Measurements from ENCODE around the gene CCDC148. TPM values are rescaled to one million over a fixed set of nuclear protein-coding genes. Genes with fewer than 3 reads are reported as not detected.

The CCDC148 gene
- total and polyA plus RNA-seq, 2 donors: 0.55 to 1.1 TPM

DNA sequence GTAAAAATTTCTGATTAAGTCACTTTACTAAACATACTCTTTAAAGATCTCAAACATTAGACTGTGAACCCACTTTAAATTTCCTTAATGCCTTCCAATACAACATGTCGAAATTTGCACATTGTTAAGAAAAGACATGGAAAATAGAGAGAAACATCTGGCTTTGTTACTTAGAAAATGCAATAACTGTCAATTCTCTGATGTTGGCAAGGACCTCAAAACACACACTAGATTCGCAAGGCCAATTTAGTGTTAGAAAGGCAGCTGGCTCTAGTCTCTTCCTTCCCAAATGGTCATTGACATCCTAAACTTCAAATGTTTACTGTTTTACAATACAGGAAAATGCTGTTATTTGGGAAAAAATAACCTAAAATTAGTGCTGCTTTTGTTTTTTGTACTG is 244.3 kb downstream of the CCDC148 start:
- H3K27ac ChIP-seq (ENCODE audit: low read depth in 1 of 2, low read length in 1 of 2): no peak overlapping the region
- DNase-seq (ENCODE audit: low read depth in 6 of 9, low spot score in 9 of 9): no peak
- H3K4me3 ChIP-seq (ENCODE audit: low read length in 2 of 2): no peak overlapping the region
- H3K36me3 ChIP-seq (ENCODE audit: control insufficient read depth in 2 of 2, insufficient read depth in 2 of 2, low read length in 1 of 2): no peaks in the 10 kb centered on the region
- no peaks in the 10 kb centered on the region for H3K9me3 ChIP-seq (ENCODE audit: control insufficient read depth in 2 of 2, insufficient read depth in 1 of 2, low read length in 1 of 2)
- H3K27me3 ChIP-seq (ENCODE audit: control insufficient read depth in 2 of 2, insufficient read depth in 1 of 2, low read length in 1 of 2): no peaks in the 10 kb centered on the region
- 92% methylated on average over 2 of the region's 2 CpGs for WGBS
- no peaks in the 10 kb centered on the region for H3K4me1 ChIP-seq (ENCODE audit: control insufficient read depth in 2 of 2, insufficient read depth in 2 of 2, low read length in 2 of 2)

DNA sequence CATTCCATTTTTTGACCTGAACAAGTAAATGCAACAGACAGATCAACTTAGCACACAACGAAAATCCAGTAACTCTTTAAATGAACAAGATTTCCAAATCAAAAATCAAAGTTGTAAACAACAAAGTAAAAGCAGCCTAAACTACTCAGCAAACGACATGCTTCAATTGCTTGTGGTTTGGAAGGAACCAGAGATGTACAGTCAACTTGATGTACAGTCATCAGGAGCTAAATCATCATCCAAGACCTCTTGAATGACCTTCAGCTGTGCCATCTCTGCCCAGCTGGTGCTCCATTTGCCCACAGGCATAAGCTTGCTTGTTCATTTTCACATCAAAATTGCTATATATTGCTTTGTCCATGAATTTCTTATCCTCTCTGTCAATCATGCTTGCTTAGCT is 245.1 kb downstream of the CCDC148 start:
- Histone ChIP-seq H3K9me3 (ENCODE audit: control insufficient read depth in 2 of 2, insufficient read depth in 1 of 2, low read length in 1 of 2) (no peaks in the 10 kb centered on the region), H3K27me3 (ENCODE audit: control insufficient read depth in 2 of 2, insufficient read depth in 1 of 2, low read length in 1 of 2) (no peaks in the 10 kb centered on the region), H3K27ac (ENCODE audit: low read depth in 1 of 2, low read length in 1 of 2) (no peak overlapping the region), H3K4me1 (ENCODE audit: control insufficient read depth in 2 of 2, insufficient read depth in 2 of 2, low read length in 2 of 2) (no peaks in the 10 kb centered on the region), H3K4me3 (ENCODE audit: low read length in 2 of 2) (no peak overlapping the region), H3K36me3 (ENCODE audit: control insufficient read depth in 2 of 2, insufficient read depth in 2 of 2, low read length in 1 of 2) (no peaks in the 10 kb centered on the region)
- 77% methylated on average over 2 of the region's 2 CpGs for WGBS
- no peak for DNase-seq (ENCODE audit: low read depth in 6 of 9, low spot score in 9 of 9)

- no peaks in the 10 kb centered on the region for H3K9me3 ChIP-seq (ENCODE audit: control insufficient read depth in 2 of 2, insufficient read depth in 1 of 2, low read length in 1 of 2)
- WGBS: 97% methylated on average over 1 of the region's 1 CpG
- no peak overlapping the region for H3K4me3 ChIP-seq (ENCODE audit: low read length in 2 of 2)
- H3K27ac ChIP-seq (ENCODE audit: low read depth in 1 of 2, low read length in 1 of 2): no peak overlapping the region
- no peaks in the 10 kb centered on the region for H3K27me3 ChIP-seq (ENCODE audit: control insufficient read depth in 2 of 2, insufficient read depth in 1 of 2, low read length in 1 of 2)
- H3K36me3 ChIP-seq (ENCODE audit: control insufficient read depth in 2 of 2, insufficient read depth in 2 of 2, low read length in 1 of 2): no peaks in the 10 kb centered on the region
- no peak for DNase-seq (ENCODE audit: low read depth in 6 of 9, low spot score in 9 of 9)
- H3K4me1 ChIP-seq (ENCODE audit: control insufficient read depth in 2 of 2, insufficient read depth in 2 of 2, low read length in 2 of 2): no peaks in the 10 kb centered on the region
Observed at GRCh38 chr2:158207354-158207753, 249.2 kb downstream of the CCDC148 start.

GRCh38 chr2:158205215-158205614 is 251.3 kb downstream of the CCDC148 start:
- Histone ChIP-seq H3K36me3 (ENCODE audit: control insufficient read depth in 2 of 2, insufficient read depth in 2 of 2, low read length in 1 of 2) (no peaks in the 10 kb centered on the region), H3K4me1 (ENCODE audit: control insufficient read depth in 2 of 2, insufficient read depth in 2 of 2, low read length in 2 of 2) (no peaks in the 10 kb centered on the region), H3K4me3 (ENCODE audit: low read length in 2 of 2) (no peak overlapping the region), H3K9me3 (ENCODE audit: control insufficient read depth in 2 of 2, insufficient read depth in 1 of 2, low read length in 1 of 2) (no peaks in the 10 kb centered on the region), H3K27me3 (ENCODE audit: control insufficient read depth in 2 of 2, insufficient read depth in 1 of 2, low read length in 1 of 2) (no peaks in the 10 kb centered on the region), H3K27ac (ENCODE audit: low read depth in 1 of 2, low read length in 1 of 2) (no peak overlapping the region)
- no peak for DNase-seq (ENCODE audit: low read depth in 6 of 9, low spot score in 9 of 9)
- WGBS: 94% methylated on average over 1 of the region's 1 CpG

- Histone ChIP-seq H3K27ac (ENCODE audit: low read depth in 1 of 2, low read length in 1 of 2) (no peak overlapping the region), H3K4me3 (ENCODE audit: low read length in 2 of 2) (no peak overlapping the region), H3K4me1 (ENCODE audit: control insufficient read depth in 2 of 2, insufficient read depth in 2 of 2, low read length in 2 of 2) (no peaks in the 10 kb centered on the region), H3K9me3 (ENCODE audit: control insufficient read depth in 2 of 2, insufficient read depth in 1 of 2, low read length in 1 of 2) (no peaks in the 10 kb centered on the region), H3K36me3 (ENCODE audit: control insufficient read depth in 2 of 2, insufficient read depth in 2 of 2, low read length in 1 of 2) (no peaks in the 10 kb centered on the region), H3K27me3 (ENCODE audit: control insufficient read depth in 2 of 2, insufficient read depth in 1 of 2, low read length in 1 of 2) (no peaks in the 10 kb centered on the region)
- no peak for DNase-seq (ENCODE audit: low read depth in 6 of 9, low spot score in 9 of 9)
- 100% methylated on average over 1 of the region's 1 CpG for WGBS
Observed at GRCh38 chr2:158204741-158205165, 251.8 kb downstream of the CCDC148 start.

DNA sequence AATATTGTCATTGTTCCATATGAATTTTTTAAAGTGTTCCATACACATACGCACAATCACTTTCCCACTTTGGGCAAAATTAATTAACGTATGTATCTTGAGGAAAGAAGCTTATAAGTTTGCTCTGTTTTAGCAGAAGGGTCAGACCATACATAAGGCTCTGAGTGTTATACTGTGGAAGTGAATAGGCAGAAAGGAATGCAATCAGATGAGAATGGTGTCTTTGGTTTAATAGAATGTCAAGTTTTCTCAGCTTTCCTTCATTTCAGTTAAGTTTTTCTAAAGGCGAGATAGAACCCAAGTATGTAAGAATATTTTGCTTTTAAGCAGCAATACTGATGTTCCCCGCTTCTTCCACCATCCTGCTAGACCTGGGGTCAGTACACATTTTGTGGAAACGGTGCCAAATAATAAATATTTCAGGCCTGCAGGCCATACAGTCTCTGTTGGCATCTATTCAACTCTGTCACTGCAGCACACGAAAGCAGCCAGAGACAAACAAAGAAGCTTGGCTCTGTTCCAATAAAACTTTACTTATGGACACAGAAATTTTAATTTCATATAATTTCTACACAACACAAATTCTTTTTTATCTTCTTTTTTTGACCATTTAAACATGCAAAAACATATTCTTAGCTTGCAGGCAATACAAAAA is 254.3 kb downstream of the CCDC148 start:
- 86% methylated on average over 6 of the region's 6 CpGs for WGBS
- no peak for DNase-seq (ENCODE audit: low read depth in 6 of 9, low spot score in 9 of 9)
- no peak overlapping the region for H3K4me3 ChIP-seq (ENCODE audit: low read length in 2 of 2)
- no peaks in the 10 kb centered on the region for H3K36me3 ChIP-seq (ENCODE audit: control insufficient read depth in 2 of 2, insufficient read depth in 2 of 2, low read length in 1 of 2)
- no peaks in the 10 kb centered on the region for H3K9me3 ChIP-seq (ENCODE audit: control insufficient read depth in 2 of 2, insufficient read depth in 1 of 2, low read length in 1 of 2)
- H3K4me1 ChIP-seq (ENCODE audit: control insufficient read depth in 2 of 2, insufficient read depth in 2 of 2, low read length in 2 of 2): no peaks in the 10 kb centered on the region
- no peak overlapping the region for H3K27ac ChIP-seq (ENCODE audit: low read depth in 1 of 2, low read length in 1 of 2)
- H3K27me3 ChIP-seq (ENCODE audit: control insufficient read depth in 2 of 2, insufficient read depth in 1 of 2, low read length in 1 of 2): no peaks in the 10 kb centered on the region

- peaks cover 0 to 2% of the 10 kb centered on the region in 2 donors for H3K27me3 ChIP-seq (ENCODE audit: control insufficient read depth in 2 of 2, insufficient read depth in 1 of 2, low read length in 1 of 2)
- no peak overlapping the region for H3K4me3 ChIP-seq (ENCODE audit: low read length in 2 of 2)
- H3K9me3 ChIP-seq (ENCODE audit: control insufficient read depth in 2 of 2, insufficient read depth in 1 of 2, low read length in 1 of 2): no peaks in the 10 kb centered on the region
- no peak overlapping the region for H3K27ac ChIP-seq (ENCODE audit: low read depth in 1 of 2, low read length in 1 of 2)
- no peak for DNase-seq (ENCODE audit: low read depth in 6 of 9, low spot score in 9 of 9)
- H3K36me3 ChIP-seq (ENCODE audit: control insufficient read depth in 2 of 2, insufficient read depth in 2 of 2, low read length in 1 of 2): no peaks in the 10 kb centered on the region
- H3K4me1 ChIP-seq (ENCODE audit: control insufficient read depth in 2 of 2, insufficient read depth in 2 of 2, low read length in 2 of 2): no peaks in the 10 kb centered on the region
- 94% methylated on average over 2 of the region's 2 CpGs for WGBS
Observed at GRCh38 chr2:158199928-158200650, 256.5 kb downstream of the CCDC148 start.

DNA sequence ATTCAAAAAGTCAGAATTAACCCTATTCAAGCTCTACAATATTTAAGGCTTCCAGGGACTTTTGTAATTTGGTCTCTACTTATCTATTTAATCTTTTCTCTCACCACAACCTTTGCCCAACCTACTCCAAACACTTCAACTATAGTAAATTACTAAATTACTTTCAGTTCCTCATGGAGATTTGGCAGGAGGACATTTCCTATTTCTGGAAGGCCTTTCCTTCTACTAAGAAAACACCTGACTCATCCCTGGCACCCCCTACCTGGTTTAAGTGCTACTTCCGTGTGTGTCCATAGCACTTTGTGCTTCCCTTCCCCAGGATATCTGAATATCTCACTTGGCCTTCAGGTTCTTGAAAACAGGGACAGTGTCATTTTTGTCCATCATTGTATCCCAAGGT is 258.6 kb downstream of the CCDC148 start:
- WGBS: 93% methylated on average over 1 of the region's 1 CpG
- Histone ChIP-seq H3K27me3 (ENCODE audit: control insufficient read depth in 2 of 2, insufficient read depth in 1 of 2, low read length in 1 of 2) (peaks cover 2 to 10% of the 10 kb centered on the region in 2 donors), H3K36me3 (ENCODE audit: control insufficient read depth in 2 of 2, insufficient read depth in 2 of 2, low read length in 1 of 2) (no peaks in the 10 kb centered on the region), H3K4me1 (ENCODE audit: control insufficient read depth in 2 of 2, insufficient read depth in 2 of 2, low read length in 2 of 2) (no peaks in the 10 kb centered on the region), H3K27ac (ENCODE audit: low read depth in 1 of 2, low read length in 1 of 2) (no peak overlapping the region), H3K9me3 (ENCODE audit: control insufficient read depth in 2 of 2, insufficient read depth in 1 of 2, low read length in 1 of 2) (no peaks in the 10 kb centered on the region), H3K4me3 (ENCODE audit: low read length in 2 of 2) (no peak overlapping the region)
- no peak for DNase-seq (ENCODE audit: low read depth in 6 of 9, low spot score in 9 of 9)

DNA sequence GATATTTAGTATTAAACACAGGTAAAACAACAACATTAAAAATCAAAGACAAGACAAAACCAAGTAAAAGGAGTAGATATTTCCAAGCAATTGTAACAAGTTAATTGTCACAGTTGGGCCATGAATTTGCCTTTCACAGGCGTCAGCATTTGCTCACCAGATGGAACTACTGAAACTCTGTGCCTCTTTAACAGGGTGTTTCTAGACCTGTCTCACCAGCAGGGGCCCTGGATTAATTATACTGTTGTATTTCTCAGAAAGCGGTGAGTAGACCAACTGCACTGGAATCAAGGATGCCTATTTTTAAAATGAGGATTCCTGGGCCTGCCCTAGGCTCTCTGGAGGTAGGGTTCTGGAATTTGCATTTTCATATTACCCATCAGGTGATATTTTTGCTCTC is 262.3 kb downstream of the CCDC148 start:
- WGBS: 96% methylated on average over 2 of the region's 2 CpGs
- Histone ChIP-seq H3K36me3 (ENCODE audit: control insufficient read depth in 2 of 2, insufficient read depth in 2 of 2, low read length in 1 of 2) (no peaks in the 10 kb centered on the region), H3K27ac (ENCODE audit: low read depth in 1 of 2, low read length in 1 of 2) (no peak overlapping the region)

More for the DNA sequence above, 262.3 kb downstream of the CCDC148 start:
- H3K4me1 ChIP-seq (ENCODE audit: control insufficient read depth in 2 of 2, insufficient read depth in 2 of 2, low read length in 2 of 2): peaks cover 0 to 3% of the 10 kb centered on the region in 2 donors
- no peak for DNase-seq (ENCODE audit: low read depth in 6 of 9, low spot score in 9 of 9)
- peaks cover 2 to 19% of the 10 kb centered on the region in 2 donors for H3K27me3 ChIP-seq (ENCODE audit: control insufficient read depth in 2 of 2, insufficient read depth in 1 of 2, low read length in 1 of 2)
- H3K9me3 ChIP-seq (ENCODE audit: control insufficient read depth in 2 of 2, insufficient read depth in 1 of 2, low read length in 1 of 2): no peaks in the 10 kb centered on the region
- no peak overlapping the region for H3K4me3 ChIP-seq (ENCODE audit: low read length in 2 of 2)

All from thymus (tissue), 11 donors.